ENCODE data around the gene SSBP3.

DNA sequence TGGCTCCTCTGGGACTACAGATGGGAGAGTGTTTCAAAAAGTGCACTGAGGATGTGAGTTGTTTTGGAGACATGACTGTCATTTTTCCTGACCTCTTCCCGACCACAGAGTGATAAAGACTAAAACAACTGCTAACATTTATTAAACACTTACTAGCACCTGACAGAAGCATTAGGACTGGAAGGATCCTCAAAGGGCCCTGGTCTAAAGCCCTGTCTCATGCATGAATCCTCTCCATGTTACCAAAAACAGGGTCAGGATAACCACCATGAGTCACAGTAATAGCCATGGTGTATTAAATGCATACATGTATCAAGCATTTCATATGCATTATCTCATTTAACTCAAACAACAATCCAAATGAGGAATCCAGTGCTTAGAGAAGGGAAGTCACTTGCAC is 217.9 kb downstream of the SSBP3 start:
- no peak for TF ChIP-seq FOXA1 (IDR thresholded peaks at IDR 0.05)
- TF ChIP-seq SP1 (IDR thresholded peaks at IDR 0.05) = no peak
- TF ChIP-seq SUZ12 (IDR thresholded peaks at IDR 0.05) = no peak
- TF ChIP-seq ELF4 (IDR thresholded peaks at IDR 0.05) = no peak

Data from HEK293T (cell line).